Measurements from ENCODE around the gene OSGIN1.

The OSGIN1 gene

GRCh38 chr16:83971165-83972130 is 18.4 kb downstream of the OSGIN1 start:
- no peak for DNase-seq (ENCODE audit: low spot score)

- DNase-seq (ENCODE audit: low spot score), result no peak
Measured at GRCh38 chr16:83972256-83973008, 19.4 kb downstream of the OSGIN1 start.

- no peak for DNase-seq (ENCODE audit: low spot score)
Measured at GRCh38 chr16:83973077-83973476, 20.0 kb downstream of the OSGIN1 start.

- no peak for DNase-seq (ENCODE audit: low spot score)
Measured at GRCh38 chr16:83973581-83974385, 20.7 kb downstream of the OSGIN1 start.

- DNase-seq (ENCODE audit: low spot score), result no peak
Measured at GRCh38 chr16:83974475-83974874, 21.4 kb downstream of the OSGIN1 start.

- no peak for DNase-seq (ENCODE audit: low spot score)
Measured at GRCh38 chr16:83975590-83976260, 22.7 kb downstream of the OSGIN1 start.

GRCh38 chr16:83977056-83977815 is 24.2 kb downstream of the OSGIN1 start:
- no peak for DNase-seq (ENCODE audit: low spot score)

GRCh38 chr16:83978401-83978904 is 25.4 kb downstream of the OSGIN1 start:
- DNase-seq (ENCODE audit: low spot score), result no peak

- no peak for DNase-seq (ENCODE audit: low spot score)
Measured at GRCh38 chr16:83979441-83979840, 26.4 kb downstream of the OSGIN1 start.

- no peak for DNase-seq (ENCODE audit: low spot score)
Measured at GRCh38 chr16:83980794-83981193, 27.8 kb downstream of the OSGIN1 start.

- no peak for DNase-seq (ENCODE audit: low spot score)
Measured at GRCh38 chr16:83981799-83982198, 28.8 kb downstream of the OSGIN1 start.

- no peak for DNase-seq (ENCODE audit: low spot score)
Measured at GRCh38 chr16:83983491-83983890, 30.5 kb downstream of the OSGIN1 start.

- no peak for DNase-seq (ENCODE audit: low spot score)
Measured at GRCh38 chr16:83989300-83989699, 36.3 kb downstream of the OSGIN1 start.

GRCh38 chr16:83990492-83990891 is 37.5 kb downstream of the OSGIN1 start:
- no peak for DNase-seq (ENCODE audit: low spot score)

GRCh38 chr16:83992624-83993023 is 39.6 kb downstream of the OSGIN1 start:
- DNase-seq (ENCODE audit: low spot score), result no peak

GRCh38 chr16:83994087-83994486 is 41.0 kb downstream of the OSGIN1 start:
- peak; percentile 57 for DNase-seq (ENCODE audit: low spot score)

GRCh38 chr16:83994703-83995102 is 41.7 kb downstream of the OSGIN1 start:
- no peak for DNase-seq (ENCODE audit: low spot score)

- no peak for DNase-seq (ENCODE audit: low spot score)
Measured at GRCh38 chr16:83995754-83996153, 42.7 kb downstream of the OSGIN1 start.

- DNase-seq (ENCODE audit: low spot score), result no peak
Measured at GRCh38 chr16:83996481-83997252, 43.6 kb downstream of the OSGIN1 start.

- DNase-seq (ENCODE audit: low spot score), result no peak
Measured at GRCh38 chr16:83998091-83998490, 45.1 kb downstream of the OSGIN1 start.
